ENCODE data around the gene TMEM240.
"Not testable (repeated sequence)": the region's sequence is repeated elsewhere in the genome, so short reads cannot be mapped to it uniquely, and the experiment has no call there.

The TMEM240 gene

GRCh38 chr1:1489861-1490260 lies 50.6 kb downstream of the TMEM240 start:
- DNase-seq, result no peak

DNA sequence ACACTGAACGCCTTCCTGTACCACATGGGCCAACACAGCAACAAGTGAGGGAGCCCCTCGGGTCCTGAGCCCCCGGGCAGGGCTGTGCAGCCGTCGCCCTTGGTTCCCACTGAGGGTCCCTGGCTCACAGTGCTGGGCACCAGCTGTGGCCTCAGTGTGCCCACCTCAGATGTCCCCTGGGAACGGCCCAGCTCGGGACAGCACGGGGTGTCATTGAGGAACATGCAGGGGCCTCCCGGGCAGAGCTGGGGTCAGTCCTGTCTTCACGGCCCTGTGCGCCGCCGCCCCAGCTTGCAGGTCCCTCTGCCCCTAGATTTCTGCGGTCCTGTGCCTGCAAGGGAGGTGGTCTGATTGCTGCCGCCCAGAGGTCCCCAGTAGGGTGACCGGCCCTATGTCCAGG lies 51.2 kb downstream of the TMEM240 start:
- DNase-seq, result no peak

- no peak for DNase-seq
These were observed 52.7 kb downstream of the TMEM240 start for GRCh38 chr1:1487701-1488100.

DNA sequence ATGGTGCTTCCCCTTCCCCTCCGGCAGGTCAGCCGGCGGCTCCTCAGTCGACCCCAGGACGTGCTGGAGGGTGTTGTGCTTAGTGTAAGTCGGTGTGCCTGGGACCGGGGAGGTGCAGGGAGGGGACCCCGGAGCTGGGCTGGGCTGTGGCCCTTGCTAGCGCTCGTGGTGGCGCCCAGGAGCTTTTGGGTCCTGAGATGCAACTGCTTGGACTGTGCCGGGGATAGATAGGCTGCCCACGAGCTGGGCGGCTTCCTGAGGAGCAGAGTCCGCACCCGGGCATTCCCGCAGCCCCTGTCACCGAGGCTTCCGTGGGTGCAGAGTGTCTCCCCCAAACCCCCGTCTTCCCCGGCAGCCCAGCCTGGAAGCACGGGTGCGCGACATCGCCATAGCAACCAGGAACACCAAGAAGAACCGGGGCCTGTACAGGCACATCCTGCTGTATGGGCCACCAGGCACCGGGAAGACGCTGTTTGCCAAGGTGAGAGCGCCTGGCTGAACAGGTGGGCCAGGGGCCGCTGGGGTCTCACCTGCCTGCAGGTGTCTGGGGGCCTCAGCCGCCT lies 54.6 kb downstream of the TMEM240 start:
- not testable (repeated sequence) for DNase-seq

DNA sequence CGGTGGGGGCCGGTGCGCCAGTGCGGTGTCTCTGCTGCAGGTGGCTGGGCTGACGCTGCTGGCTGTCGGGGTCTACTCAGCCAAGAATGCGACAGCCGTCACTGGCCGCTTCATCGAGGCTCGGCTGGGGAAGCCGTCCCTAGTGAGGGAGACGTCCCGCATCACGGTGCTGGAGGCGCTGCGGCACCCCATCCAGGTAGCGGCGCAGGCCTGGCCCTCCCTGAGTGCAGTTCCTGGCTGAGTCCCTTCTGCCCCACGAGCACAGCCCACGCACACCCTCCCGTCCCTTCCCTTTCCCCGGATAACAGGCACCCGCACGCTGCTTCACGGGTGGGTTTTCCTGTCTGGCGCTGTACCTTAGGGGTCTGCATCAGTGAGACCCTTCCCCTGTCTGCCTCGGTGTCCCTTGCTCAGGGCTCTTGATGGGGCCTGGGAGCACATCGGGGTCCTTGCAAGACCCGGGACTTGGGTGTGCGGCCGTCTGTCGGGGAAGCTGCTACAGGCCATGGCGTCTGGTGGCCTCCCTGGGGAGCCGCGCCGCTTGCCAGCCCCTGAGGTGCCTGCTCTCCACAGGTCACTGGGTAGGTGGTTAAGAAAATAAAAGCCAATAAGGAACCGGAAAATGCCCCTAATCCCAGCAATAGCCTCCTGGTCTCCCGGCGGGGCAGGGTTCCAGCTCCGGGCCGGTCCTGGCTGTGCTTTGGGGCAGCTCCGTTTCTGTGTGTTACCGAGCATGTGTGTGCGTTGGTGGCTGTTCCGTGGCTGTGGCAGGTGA lies 55.3 kb downstream of the TMEM240 start:
- not testable (repeated sequence) for DNase-seq
